GM19025 (cell line): ENCODE data around the gene UNC13D.
"Not testable (repeated sequence)": the region's sequence is repeated elsewhere in the genome, so short reads cannot be mapped to it uniquely, and the experiment has no call there.

Source experiments
- ATAC-seq: cut with Tn5 transposase; IDR thresholded peaks from one replicate; pipeline ENCODE4 v1.9.1; 2021; ENCODE audit warnings: mild to moderate bottlenecking, low read depth, moderate library complexity; ENCODE audit not compliant: unreplicated experiment

UNC13D gene

DNA sequence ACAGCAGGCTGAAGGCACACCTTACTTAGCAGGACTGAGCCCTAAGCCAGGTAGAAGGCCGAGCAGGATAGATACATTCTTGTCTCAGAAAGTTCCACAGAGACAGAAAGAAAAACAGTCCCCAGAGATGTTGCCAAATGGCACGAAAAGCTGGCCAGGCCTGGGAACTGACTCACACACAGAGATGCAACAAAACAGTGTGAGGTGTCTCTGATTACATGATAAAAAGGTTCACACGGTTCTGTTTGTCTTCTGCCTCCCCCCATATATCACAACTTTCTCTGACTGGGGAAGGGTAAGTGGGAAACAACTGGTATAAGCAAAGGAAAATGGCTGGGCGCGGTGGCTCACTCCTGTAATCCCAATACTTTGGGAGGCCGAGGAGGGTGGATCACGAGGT lies 9.2 kb upstream of the UNC13D start:
- ATAC-seq: no peak

DNA sequence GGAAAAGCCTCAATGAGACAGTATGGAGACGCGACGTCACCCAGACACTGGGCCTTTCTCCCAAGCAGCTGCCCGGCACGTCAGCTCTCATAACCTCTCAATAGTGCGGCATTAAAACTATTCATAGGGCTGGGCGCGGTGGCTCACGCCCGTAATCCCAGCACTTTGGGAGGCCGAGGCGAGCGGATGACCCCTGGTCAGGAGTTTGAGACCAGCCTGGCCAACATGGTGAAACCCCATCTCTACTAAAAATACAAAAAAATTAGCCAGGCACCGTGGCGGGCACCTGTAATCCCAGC lies 7.4 kb upstream of the UNC13D start:
- not testable (repeated sequence) for ATAC-seq

DNA sequence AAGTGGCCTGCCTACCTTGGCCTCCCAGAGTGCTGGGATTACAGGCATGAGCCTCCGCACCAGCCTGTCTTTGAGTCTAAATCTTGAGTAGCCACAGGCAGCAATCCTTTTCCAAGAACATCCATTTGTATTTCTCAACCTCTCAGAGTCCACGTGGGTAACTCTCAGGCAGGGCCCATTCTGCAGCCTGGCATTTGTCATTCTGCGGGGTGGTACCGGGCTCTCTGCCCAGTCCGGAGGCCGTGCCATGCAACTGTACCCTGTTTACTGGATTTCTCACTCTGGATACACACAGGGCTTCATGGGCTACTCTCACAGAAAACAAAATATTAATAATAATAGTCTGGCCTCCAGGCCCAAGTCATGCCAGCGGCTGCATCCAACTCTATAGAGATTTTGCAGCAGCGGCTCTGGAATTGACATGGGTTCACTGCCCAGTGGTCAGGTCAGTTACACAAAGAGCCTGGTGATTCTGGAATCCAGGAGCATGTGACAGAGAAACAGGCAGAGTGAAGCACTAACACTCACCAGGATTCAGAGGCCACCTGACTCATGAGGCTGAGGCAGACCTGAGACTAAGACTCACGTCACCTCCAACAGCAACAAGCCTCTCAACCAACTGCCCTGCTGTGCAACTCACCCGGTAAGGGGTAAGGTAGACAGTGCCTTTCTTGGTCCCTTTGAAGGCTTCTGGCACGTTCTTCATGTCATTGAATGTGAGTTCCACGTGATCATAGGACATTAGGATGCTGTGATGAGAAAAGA lies 6.9 kb upstream of the UNC13D start:
- no peak for ATAC-seq

DNA sequence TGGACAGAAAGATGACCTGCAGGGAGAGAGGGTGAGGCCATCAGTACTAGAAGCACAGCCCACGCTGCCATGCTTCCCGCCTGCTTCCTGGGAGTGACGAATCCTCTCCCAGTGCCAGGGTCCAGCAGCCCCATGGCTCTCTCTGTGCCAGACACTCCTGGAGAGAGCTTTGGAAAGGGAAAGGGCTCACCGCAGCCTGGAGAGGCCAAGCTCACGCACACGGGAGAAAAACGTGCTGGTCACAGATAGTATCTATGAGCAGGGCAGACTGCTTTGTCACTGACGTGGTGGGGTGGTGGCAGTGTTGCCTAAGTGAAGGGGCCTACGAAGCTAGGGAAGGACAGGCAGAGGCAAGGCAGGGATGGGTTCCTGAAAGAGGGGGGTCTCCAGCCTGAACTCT lies 5.5 kb upstream of the UNC13D start:
- ATAC-seq: no peak

DNA sequence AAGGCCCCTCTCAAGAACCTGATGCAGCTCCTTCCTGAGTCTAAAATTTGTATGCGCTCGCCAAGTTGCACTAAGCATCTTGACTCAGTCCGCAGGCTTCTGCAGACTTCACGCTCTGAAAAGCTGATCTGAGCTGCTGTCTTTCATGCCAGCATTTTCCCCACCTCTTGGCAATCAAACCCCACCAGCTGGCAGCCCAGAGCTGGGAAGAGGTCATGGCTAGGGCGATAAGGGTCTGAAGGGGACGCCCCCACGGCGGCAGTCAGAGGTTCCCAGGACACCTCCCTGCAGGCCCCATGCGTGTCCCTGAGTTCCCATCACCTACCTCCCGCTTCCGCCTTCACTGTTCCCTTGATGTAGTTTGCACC lies 5.1 kb upstream of the UNC13D start:
- no peak for ATAC-seq

DNA sequence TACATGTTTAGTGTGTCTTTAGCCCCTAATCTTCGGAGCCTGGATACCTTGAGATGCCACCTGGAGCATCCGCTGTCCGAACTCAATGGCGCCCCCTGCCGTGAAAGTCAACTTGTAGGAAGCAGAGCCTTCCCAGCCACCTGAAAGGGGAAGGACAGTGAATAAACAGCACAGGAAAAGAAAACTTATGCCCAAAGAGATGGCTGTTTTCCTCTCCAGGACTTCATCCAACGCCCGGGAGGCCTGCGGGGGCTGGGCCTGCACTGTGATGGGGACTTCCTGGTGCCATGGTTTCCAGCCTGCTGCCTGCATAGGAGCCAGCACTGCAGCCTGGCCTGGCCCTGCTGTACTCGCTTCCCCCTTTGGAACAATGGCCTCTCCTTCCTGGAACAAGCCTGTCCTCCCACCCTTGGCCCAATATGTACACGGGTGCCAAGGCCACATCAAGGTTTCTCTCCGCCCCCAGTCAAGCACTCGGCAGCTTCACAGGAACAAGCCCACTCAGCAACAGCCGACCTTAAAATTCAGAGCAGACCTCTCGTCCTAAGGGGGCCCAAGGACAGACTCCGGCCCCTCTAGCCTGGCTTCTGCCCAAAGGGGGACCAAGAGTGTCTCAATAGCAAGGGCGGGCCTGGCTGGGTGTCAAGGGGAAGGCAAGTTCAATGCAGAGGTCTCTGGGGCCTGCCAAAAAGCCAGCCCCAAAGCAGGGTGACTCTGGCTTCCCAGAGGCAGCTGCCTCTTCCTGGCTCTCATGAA lies 4.5 kb upstream of the UNC13D start:
- no peak for ATAC-seq

DNA sequence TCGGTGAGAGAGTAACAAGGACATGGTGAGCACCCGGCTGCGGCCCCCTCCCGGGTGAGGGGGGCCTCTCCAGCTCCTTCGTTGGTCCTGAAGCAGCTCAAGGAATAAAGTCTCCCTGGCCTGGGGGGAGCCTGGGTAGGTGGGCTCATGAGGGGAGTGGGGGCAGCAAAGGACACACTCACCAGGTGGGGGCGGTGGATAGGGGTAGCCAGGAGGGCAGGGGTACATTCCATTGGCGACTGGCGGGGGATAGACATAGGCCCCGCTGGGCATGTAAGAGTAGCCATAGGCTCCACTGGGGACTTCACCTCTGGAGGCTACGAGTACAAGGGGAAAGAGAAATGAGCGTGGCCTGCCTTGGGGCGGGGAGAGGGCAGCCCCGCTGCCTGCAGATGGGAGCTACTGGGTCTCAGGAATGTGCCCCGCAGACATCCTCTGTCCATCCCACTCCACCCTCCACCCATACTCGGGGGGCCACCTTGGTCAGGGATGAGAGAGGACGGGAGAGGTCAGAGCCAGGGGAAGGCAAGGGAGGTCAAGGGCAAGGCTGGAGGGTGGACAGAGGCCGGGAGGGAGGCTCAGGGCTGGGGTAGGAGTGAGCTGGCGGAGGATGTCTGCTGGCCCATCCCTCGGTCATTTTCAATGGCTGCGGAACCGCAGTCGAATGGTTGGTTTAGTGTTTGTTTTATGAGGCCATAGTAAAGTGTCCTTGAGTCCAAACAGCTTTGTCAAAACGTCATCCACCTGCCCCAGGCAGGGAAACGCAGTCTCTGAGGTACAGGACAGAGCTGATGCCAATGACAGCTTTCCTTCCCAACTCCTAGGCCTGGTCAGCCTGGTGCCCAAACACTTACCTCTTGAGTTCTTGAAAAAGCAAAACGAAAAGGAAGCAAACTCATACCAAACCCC lies 3.7 kb upstream of the UNC13D start:
- ATAC-seq: no peak

DNA sequence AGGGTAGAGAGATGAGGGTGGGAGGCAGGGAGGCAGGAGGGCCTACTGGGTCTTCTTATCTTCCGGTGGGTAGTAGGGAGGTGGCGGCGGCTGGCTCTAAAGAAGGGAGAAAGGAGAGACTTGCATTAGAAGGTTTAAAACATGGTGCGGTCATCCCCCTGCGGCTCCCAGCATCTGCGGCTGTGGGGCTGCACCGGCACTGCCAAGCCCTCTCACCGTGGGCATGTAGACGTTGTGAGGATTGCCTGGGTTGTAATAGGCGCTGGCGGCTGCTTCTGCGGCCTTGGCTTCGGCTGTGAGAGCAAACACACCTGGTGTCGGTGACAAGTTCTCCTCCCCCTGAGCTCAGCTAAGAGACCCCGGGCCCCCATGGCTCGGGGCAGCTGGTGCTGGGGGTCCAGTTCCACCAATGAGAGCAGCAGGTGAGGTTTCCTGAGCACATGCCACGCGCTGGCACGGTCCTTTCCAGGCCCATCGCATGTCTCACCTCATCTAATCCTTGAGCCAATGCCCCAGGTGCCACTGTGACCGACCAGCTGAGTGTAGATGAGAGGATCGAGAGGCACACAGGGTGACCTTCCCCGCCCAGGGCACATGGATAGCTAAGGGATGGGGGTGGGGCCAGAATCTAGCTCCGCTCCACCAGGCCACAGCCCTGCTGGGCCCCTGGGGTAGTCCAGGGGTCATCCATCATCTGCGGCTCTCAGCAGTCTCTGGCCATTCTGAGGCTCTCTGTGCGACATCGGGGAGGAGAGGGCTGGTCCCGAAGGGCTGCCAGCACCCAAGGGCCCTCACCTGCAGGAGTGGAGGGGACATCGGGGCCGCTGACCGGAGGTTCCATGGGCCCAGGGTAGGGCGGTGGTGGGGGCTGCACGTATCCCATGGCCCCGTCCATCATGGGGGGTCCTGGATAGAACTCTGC lies 2.7 kb upstream of the UNC13D start:
- no peak for ATAC-seq

DNA sequence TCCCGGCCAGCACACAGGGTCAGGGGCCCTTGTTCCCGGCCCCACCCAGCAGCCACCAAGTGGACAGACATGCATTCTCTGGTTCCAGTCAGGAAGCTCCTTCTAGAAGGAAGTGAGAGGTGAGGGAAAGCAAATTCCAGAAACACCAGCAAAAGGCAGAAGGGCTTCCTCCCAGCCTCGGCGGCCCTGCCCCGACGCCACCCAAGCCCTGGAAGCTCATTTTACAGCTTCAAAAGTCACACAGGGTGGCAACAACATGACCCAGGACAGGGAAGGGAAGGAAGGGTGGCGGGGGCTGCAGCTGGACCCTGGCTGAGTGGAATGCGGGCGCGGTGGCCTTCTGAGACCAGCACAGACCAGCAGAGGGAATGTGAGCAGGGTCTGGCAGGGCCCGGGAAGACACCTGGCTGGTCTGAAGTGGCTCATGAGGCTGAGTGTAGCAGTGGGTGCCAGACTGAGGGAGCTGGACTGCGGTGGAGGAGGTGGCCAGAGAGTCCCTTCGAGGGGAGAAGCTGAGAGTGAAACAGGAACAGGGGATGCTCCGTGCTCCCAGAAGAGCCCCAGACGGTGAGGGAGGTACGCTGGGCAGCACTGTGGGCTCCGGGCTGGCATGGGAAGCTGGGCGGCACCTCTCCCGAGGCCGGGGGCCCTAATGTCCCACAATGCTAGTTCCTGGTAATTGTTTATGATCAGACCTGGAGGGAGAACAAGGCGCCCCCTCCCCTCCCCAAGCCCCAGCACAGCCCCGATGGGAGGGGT lies 1.9 kb upstream of the UNC13D start:
- no peak for ATAC-seq

DNA sequence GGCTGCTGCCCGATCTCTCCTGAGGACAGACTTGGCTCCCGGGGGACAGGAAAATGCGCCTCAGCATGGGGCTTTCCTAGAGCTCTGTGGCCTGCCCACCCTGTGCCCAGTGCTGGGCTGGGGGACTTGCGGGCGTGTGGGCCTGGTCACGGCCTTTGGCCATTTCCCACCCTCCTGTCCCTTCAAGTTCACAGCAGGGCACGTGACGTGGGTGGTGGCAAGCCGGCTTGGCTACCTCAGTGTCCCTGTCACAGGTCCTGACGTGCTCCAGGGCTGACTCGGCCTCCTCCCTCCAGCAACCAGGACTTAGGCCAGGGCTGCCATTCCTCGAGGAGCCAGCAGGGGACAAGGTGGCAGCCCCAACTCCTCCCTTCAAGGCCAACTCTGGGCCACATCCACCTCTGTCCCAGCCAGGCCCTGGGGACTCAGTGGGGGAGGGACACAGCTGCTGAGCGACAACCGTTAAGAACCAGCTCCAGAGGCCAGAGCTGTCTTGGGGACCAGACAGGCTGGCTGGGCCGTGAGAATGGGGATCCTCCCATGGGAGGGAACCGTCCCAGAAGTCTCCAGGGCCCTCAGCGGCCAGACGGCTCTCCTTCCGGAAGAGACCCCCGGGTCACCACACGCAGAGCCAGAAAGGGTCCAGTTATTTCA lies 981 bp upstream of the UNC13D start:
- peak; percentile 76 for ATAC-seq

DNA sequence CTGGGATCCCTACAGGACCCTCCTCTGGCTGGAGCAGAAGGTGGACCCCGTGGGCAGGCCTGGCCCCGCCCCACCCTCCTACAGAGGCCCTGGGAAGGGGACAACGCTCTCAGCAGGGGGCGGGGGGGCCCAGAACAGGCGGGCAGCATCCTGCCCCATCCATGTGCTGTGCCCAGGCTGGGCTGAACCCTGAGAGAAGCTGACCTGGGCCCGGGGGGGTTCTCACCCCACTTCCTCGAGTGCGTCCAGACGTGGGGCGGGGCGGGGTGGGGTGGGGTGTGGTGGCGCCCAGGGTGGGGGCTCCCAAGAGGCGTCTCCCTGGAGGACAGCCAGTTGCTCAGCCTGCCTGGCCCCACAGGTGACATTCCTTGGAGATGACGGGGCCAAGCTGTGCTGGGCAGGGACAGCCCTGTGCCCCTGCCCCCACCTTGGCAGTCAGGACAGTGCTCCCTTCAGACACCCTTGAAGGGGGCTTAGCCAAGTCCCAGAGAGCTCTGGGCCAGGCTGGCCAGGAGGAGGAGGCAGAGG lies 390 bp upstream of the UNC13D start:
- ATAC-seq: peak; percentile 11

DNA sequence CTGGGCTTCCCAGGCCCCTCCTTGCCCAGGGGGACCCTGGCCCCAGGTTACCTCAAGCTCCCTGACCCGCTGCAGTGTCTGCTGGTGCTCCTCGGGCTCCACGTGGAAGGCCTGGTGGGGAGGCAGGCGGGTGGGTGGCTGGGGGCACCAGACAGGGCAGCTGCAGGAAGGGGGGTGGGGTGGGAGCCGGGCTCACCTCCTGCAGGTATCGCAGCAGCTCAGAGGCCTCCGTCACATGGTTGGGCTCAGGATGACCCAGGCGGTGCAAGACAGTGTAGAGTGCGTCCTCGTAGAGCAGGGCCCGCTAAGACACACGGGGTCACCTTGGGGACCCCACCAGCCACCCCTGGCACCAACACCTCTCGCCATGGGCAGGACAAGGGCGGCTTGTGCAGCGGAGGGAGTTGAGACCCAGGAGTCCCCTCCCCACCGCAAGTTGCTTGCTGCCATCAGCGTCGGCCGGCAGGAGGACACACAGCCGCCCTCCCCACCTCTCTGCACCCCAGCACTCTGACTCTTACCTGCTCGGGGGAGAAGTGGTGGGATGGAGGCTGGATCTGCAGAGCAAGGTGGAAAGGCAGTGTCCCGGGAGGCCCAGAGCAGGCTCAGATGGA lies 1.1 kb downstream of the UNC13D start:
- ATAC-seq: no peak

DNA sequence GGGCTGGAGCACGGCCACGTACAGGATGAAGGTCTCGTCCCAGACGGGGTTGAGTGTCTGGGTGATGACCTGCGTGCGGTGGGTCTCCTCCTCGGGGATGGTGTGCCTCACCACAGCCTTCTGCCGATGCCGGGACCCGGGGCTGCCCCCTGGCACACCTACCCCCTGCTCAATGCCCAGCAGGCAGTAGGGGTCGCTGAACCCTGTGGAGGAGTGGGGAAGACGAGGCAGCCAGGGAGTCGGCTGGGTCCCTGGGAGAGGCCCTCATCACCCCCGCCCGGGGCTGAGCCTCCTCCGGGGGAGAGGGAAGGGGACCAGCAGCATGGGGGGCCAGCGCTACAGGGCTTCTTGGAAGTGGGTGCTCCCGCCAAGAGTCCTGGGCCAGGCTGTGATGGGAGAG lies 1.8 kb downstream of the UNC13D start:
- no peak for ATAC-seq

DNA sequence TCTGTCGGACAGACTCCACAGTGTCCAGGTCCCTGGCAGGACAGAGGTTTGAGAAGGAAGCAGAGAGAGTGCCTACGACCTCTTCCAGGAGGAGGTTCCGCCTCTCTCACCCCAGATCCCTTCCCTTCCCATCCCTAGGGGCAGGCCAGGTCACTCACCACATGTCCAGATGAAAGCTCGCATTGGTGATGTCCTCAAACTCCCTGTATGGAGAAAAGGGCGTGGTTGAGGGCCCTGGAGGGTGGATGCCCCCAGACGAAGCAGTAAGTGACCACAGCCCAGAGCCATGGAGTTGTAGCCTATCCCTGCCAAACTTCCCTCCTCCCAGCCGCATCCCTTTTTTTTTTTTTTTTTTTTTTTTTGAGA lies 3.4 kb downstream of the UNC13D start:
- no peak for ATAC-seq

DNA sequence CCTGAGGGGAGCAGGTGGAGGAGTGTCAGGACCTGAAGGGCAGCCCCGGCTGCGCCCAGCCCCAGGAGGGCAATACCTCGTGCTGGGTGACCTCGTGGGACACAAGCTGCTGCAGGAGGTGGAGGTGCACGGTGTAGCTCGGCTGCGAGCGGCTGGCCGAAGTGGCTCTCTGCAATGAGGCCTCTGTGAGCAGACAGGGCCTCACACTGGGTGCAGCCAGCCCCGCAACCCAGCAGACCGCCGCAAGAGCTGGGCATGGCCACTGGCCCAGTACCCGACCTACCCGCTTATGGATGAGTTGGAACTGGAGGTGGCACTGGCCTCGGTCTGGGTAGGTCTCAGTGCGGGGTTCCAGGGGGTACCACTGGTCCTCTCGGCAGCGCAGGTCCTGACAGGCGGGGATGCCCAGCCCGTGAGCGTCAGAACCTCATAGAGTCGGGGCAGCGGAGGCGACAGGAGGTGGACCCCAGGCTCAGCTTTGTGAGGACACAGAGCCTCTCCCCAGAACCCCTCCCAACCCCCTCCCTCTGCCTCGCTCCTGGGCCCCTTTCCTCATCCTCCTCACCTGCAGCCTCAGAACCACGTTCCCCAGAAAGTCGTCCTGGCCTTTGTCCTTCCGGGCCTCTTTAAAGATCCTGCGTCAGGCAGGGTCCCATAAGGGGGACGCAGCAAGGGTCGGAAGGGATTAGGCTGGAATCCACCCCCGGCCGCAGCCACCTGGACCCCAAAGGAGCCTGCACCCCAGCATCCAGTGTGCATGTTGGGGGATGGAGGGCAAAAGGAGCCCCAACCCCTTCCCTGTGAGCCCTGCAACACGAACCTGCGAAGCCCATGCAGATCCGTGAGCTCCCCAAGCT lies 4.0 kb downstream of the UNC13D start:
- ATAC-seq: no peak

DNA sequence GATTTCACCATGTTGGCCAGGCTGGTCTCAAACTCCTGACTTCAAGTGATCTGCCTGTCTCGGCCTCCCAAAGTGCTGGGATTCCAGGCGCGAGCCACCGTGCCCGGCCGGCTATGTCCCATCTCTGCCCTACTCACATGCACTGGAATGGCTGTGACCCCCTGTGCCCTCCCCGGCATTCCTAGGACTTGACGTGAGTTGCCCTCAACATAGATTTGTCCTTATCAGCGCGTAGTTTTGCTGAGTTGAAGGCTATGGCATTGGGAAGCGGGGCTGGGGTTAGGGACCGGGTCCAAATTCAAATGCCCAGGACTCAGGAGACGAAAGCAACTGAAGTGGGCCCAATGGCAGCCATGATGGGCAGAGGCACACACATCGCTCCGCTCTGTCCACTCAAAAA lies 5.8 kb downstream of the UNC13D start:
- no peak for ATAC-seq

DNA sequence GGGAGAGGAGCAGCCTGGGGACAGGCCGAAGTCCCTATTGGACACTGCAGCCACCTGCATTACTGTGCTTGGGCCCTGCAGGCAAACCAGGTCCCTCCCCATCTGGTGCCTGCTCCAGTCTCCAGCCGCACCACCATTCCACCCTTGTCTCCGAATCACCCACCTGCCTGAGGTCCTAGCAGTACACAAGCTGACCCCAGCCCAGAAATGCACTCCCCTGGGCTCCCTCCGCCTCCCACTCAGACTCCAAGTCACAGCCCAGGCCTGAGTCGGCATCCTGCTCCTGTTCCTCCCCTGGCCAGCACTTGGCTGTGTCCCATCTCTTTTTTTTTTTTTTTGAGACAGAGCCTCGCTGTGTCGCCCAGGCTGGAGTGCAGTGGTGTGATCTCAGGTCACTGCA lies 6.3 kb downstream of the UNC13D start:
- no peak for ATAC-seq

DNA sequence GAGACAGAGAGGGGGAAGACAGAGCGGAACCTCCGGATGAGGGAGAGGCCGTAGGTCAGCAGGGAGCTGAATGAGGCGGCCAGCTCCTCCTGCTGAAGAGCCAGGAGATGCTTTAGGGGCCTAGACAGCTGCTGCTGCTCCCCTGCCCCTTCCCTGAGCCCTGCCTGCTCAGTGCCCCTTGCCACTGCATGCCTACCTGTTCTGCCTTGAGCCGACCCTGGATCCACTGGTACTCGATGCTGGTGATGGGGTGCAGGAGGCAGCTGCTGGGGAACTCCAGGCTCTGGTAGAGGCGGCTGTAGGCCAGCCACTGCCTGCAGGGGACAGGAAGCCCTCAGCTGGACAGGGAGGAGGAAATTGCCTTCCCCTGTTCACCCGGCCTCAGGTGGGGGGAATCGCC lies 7.6 kb downstream of the UNC13D start:
- no peak for ATAC-seq
